Renal cortex interstitium (tissue), 15 donors: ENCODE measurements around the gene UBE2J1. TPM values are rescaled to one million over a fixed set of nuclear protein-coding genes. Genes with fewer than 3 reads are reported as not detected.
"Not testable (repeated sequence)": the region's sequence is repeated elsewhere in the genome, so short reads cannot be mapped to it uniquely, and the experiment has no call there.

Experiments
- DNase-seq, 11 donors: peaks; one replicate each; pipeline ENCODE4 v3.0.0-alpha.2; 2013; ENCODE audit warnings: low read depth in 9 of 11, low spot score in 4 of 11; ENCODE audit errors: extremely low read depth in 1 of 11
- long read RNA-seq, 16 experiments: transcript quantifications; one replicate each; lab custom pipeline, GENCODE V29; 2026
- polyA plus RNA-seq, 3 donors: library from polyadenylated mRNA; unstranded; fragments of 120-200 nt; gene quantifications; one replicate each; pipeline ENCODE4 v1.2.1, GENCODE V29; 2013; ENCODE audit not compliant: insufficient read length in 3 of 3

Gene UBE2J1
- polyA plus RNA-seq, result 10 to 100 TPM; 53.3 to 62.1 (median 54.4) TPM
- long read RNA-seq, donor 1, full-length matches to known transcripts, result 13 of 13 reads
- long read RNA-seq, donor 1, partial matches to known transcripts, result 0 of 13 reads
- long read RNA-seq, donor 1, other reads (novel, unspliced or antisense), result 0 of 13 reads
- long read RNA-seq, donor 2, full-length matches to known transcripts, result 17 of 17 reads
- long read RNA-seq, donor 2, partial matches to known transcripts, result 0 of 17 reads
- long read RNA-seq, donor 2, other reads (novel, unspliced or antisense), result 0 of 17 reads
- long read RNA-seq, donor 3, full-length matches to known transcripts, result 42 of 42 reads
- long read RNA-seq, donor 3, partial matches to known transcripts, result 0 of 42 reads
- long read RNA-seq, donor 3, other reads (novel, unspliced or antisense), result 0 of 42 reads
- long read RNA-seq, donor 4, full-length matches to known transcripts, result 15 of 15 reads
- long read RNA-seq, donor 4, partial matches to known transcripts, result 0 of 15 reads
- long read RNA-seq, donor 4, other reads (novel, unspliced or antisense), result 0 of 15 reads
- long read RNA-seq, donor 5, result 0 reads
- long read RNA-seq, donor 6, full-length matches to known transcripts, result 19 of 19 reads
- long read RNA-seq, donor 6, partial matches to known transcripts, result 0 of 19 reads
- long read RNA-seq, donor 6, other reads (novel, unspliced or antisense), result 0 of 19 reads
- long read RNA-seq, donor 7, full-length matches to known transcripts, result 28 of 28 reads
- long read RNA-seq, donor 7, partial matches to known transcripts, result 0 of 28 reads
- long read RNA-seq, donor 7, other reads (novel, unspliced or antisense), result 0 of 28 reads
- long read RNA-seq, donor 8, result 0 reads
- long read RNA-seq, donor 9, full-length matches to known transcripts, result 19 of 19 reads
- long read RNA-seq, donor 9, partial matches to known transcripts, result 0 of 19 reads
- long read RNA-seq, donor 9, other reads (novel, unspliced or antisense), result 0 of 19 reads
- long read RNA-seq, donor 10, full-length matches to known transcripts, result 21 of 21 reads
- long read RNA-seq, donor 10, partial matches to known transcripts, result 0 of 21 reads
- long read RNA-seq, donor 10, other reads (novel, unspliced or antisense), result 0 of 21 reads
- long read RNA-seq, donor 11, full-length matches to known transcripts, result 15 of 15 reads
- long read RNA-seq, donor 11, partial matches to known transcripts, result 0 of 15 reads
- long read RNA-seq, donor 11, other reads (novel, unspliced or antisense), result 0 of 15 reads
- long read RNA-seq, donor 12, full-length matches to known transcripts, result 8 of 8 reads
- long read RNA-seq, donor 12, partial matches to known transcripts, result 0 of 8 reads
- long read RNA-seq, donor 12, other reads (novel, unspliced or antisense), result 0 of 8 reads
- long read RNA-seq, donor 13, result 0 reads
- long read RNA-seq, donor 14, full-length matches to known transcripts, result 20 of 20 reads
- long read RNA-seq, donor 14, partial matches to known transcripts, result 0 of 20 reads
- long read RNA-seq, donor 14, other reads (novel, unspliced or antisense), result 0 of 20 reads
- long read RNA-seq, donor 15, full-length matches to known transcripts, result 9 of 9 reads
- long read RNA-seq, donor 15, partial matches to known transcripts, result 0 of 9 reads
- long read RNA-seq, donor 15, other reads (novel, unspliced or antisense), result 0 of 9 reads
- long read RNA-seq, donor 16, full-length matches to known transcripts, result 60 of 65 reads
- long read RNA-seq, donor 16, partial matches to known transcripts, result 5 of 65 reads
- long read RNA-seq, donor 16, other reads (novel, unspliced or antisense), result 0 of 65 reads

GRCh38 chr6:89352278-89353117 is at the start of gene UBE2J1:
UBE2J1 (minus strand) TSS chr6:89352722; CDS start chr6:89352569, 153 bp downstream.
- DNase-seq, result peak in 10 of 11 donors; percentile 57 to 87 (median 74)

- no peak for DNase-seq
Measured at GRCh38 chr6:89400912-89401399, 48.4 kb upstream of the UBE2J1 start.

GRCh38 chr6:89400050-89400449 is 47.5 kb upstream of the UBE2J1 start:
- no peak for DNase-seq

- peak in 1 of 11 donors; percentile 8 for DNase-seq
Measured at GRCh38 chr6:89398762-89399525, 46.4 kb upstream of the UBE2J1 start.

- DNase-seq, result not testable (repeated sequence)
Measured at GRCh38 chr6:89397884-89398283, 45.4 kb upstream of the UBE2J1 start.

- no peak for DNase-seq
Measured at GRCh38 chr6:89393659-89394058, 41.1 kb upstream of the UBE2J1 start.

GRCh38 chr6:89392823-89393222 is 40.3 kb upstream of the UBE2J1 start:
- DNase-seq, result no peak

GRCh38 chr6:89388846-89389245 is 36.3 kb upstream of the UBE2J1 start:
- no peak for DNase-seq

GRCh38 chr6:89387516-89388201 is 35.1 kb upstream of the UBE2J1 start:
- DNase-seq, result no peak

- DNase-seq, result no peak
Measured at GRCh38 chr6:89386917-89387491, 34.5 kb upstream of the UBE2J1 start.

GRCh38 chr6:89385846-89386245 is 33.3 kb upstream of the UBE2J1 start:
- DNase-seq, result no peak

GRCh38 chr6:89385156-89385667 is 32.7 kb upstream of the UBE2J1 start:
- DNase-seq, result no peak

GRCh38 chr6:89381031-89381430 is 28.5 kb upstream of the UBE2J1 start:
- DNase-seq, result no peak

- DNase-seq, result no peak
Measured at GRCh38 chr6:89379281-89379680, 26.8 kb upstream of the UBE2J1 start.

GRCh38 chr6:89378628-89379027 is 26.1 kb upstream of the UBE2J1 start:
- no peak for DNase-seq
